HepG2 (cell line): ENCODE measurements around the gene VPS52. TPM values are rescaled to one million over a fixed set of nuclear protein-coding genes. Genes with fewer than 3 reads are reported as not detected.

Experiments used
- BRD4 ChIP-seq: sonication (generic); formaldehyde crosslinking; IDR thresholded peaks from 2 replicates; pipeline ENCODE4 v1.4.0; 2020; ENCODE audit warnings: missing genetic modification reagents
- FOXA3 ChIP-seq: IDR thresholded peaks from 2 replicates; pipeline ENCODE4 v1.6.1; 2016; ENCODE audit warnings: missing genetic modification reagents, missing compliant biosample characterization
- ISL2 ChIP-seq: sonication (generic); formaldehyde crosslinking; IDR thresholded peaks from 2 replicates; pipeline ENCODE4 v1.5.0; 2020; ENCODE audit warnings: missing genetic modification reagents
- KLF9 ChIP-seq: IDR thresholded peaks from 2 replicates; pipeline ENCODE4 v1.6.1; 2016; ENCODE audit warnings: low read depth
- NR2F1 ChIP-seq, 2 experiments: fragments of 450-650 bp in 1 of 2; formaldehyde crosslinking in 1 of 2; IDR thresholded peaks; 2 replicates each; pipeline versions ENCODE4 v1.5.0 to v1.6.1; 2016 to 2020; ENCODE audit warnings: mild to moderate bottlenecking in 1 of 2, missing compliant biosample characterization in 1 of 2, missing genetic modification reagents in 1 of 2, moderate library complexity in 1 of 2
- SRF ChIP-seq: IDR thresholded peaks from 2 replicates; pipeline ENCODE4 v1.6.1; 2011; ENCODE audit warnings: mild to moderate bottlenecking, low read depth, low read length, moderate library complexity
- ZNF230 ChIP-seq: sonication (generic); formaldehyde crosslinking; IDR thresholded peaks from 2 replicates; pipeline ENCODE4 v1.4.0; 2020; ENCODE audit warnings: mild to moderate bottlenecking, missing genetic modification reagents
- ZNF441 ChIP-seq: sonication (generic); formaldehyde crosslinking; IDR thresholded peaks from 2 replicates; pipeline ENCODE4 v1.7.0; 2021; ENCODE audit warnings: missing genetic modification reagents, borderline replicate concordance
- ZNF530 ChIP-seq: sonication (generic); formaldehyde crosslinking; IDR thresholded peaks from 2 replicates; pipeline ENCODE4 v1.5.0; 2020; ENCODE audit warnings: low read depth, mild to moderate bottlenecking, missing genetic modification reagents
- ZNF550 ChIP-seq: sonication (generic); formaldehyde crosslinking; IDR thresholded peaks from 2 replicates; pipeline ENCODE4 v1.4.0; 2020; ENCODE audit warnings: mild to moderate bottlenecking, missing genetic modification reagents, borderline replicate concordance
- ZNF558 ChIP-seq: sonication (generic); formaldehyde crosslinking; IDR thresholded peaks from 2 replicates; pipeline ENCODE4 v1.9.0; 2022; ENCODE audit warnings: mild to moderate bottlenecking, missing genetic modification reagents, borderline replicate concordance
- ZNF768 ChIP-seq: sonication (generic); formaldehyde crosslinking; IDR thresholded peaks from 2 replicates; pipeline ENCODE4 v1.4.0; 2020; ENCODE audit warnings: missing genetic modification reagents
- polyA plus RNA-seq, 8 experiments: library from polyadenylated mRNA; depleted of rRNA in 3 of 8; stranded (reverse) in 7 of 8; unstranded in 1 of 8; fragments of >200 nt; fragmentation: Illumina TruSeq in 4 of 8; extraction: Trizol in 4 of 8; gene quantifications; 2 replicates each; pipeline versions ENCODE4 v1.2.1 to v1.2.3, GENCODE V29; 2011 to 2016; ENCODE audit warnings: low read depth in 4 of 8, missing spikeins in 1 of 8, mixed read lengths in 1 of 8; ENCODE audit not compliant: insufficient read depth in 1 of 8
- total RNA-seq, 5 experiments: library from RNA; depleted of rRNA; stranded (reverse); fragments of >200 nt; fragmentation: Illumina TruSeq; extraction: Trizol; gene quantifications; 2 replicates each; pipeline ENCODE4 v1.2.3, GENCODE V29; 2016; ENCODE audit warnings: low read depth in 1 of 5
- TF ChIP-seq, protein P1 (sequence below): sonication (generic); formaldehyde crosslinking; IDR thresholded peaks from 2 replicates; pipeline ENCODE4 v1.5.0; 2020; ENCODE audit warnings: missing genetic modification reagents
- TF ChIP-seq, protein P2 (sequence below): sonication (generic); formaldehyde crosslinking; IDR thresholded peaks from 2 replicates; pipeline ENCODE4 v1.4.0; 2020; ENCODE audit warnings: missing genetic modification reagents
- TF ChIP-seq, protein P3 (sequence below): sonication (generic); formaldehyde crosslinking; conservative IDR thresholded peaks from 2 replicates; pipeline ENCODE4 v1.4.0; 2020; ENCODE audit warnings: mild to moderate bottlenecking, missing genetic modification reagents, moderate library complexity
- TF ChIP-seq, protein P4 (sequence below): sonication (generic); formaldehyde crosslinking; IDR thresholded peaks from 2 replicates; pipeline ENCODE4 v1.4.0; 2020; ENCODE audit warnings: low read depth, mild to moderate bottlenecking, missing genetic modification reagents
- TF ChIP-seq, protein P5 (sequence below): IDR thresholded peaks from 2 replicates; pipeline ENCODE4 v1.6.1; 2018; ENCODE audit warnings: missing genetic modification reagents

The VPS52 gene
- total and polyA plus RNA-seq, 2 of the 13 experiments (the other 11 are each of a cell fraction or from before 2014, with no cell fraction given): 48.9 to 85.5 TPM

DNA sequence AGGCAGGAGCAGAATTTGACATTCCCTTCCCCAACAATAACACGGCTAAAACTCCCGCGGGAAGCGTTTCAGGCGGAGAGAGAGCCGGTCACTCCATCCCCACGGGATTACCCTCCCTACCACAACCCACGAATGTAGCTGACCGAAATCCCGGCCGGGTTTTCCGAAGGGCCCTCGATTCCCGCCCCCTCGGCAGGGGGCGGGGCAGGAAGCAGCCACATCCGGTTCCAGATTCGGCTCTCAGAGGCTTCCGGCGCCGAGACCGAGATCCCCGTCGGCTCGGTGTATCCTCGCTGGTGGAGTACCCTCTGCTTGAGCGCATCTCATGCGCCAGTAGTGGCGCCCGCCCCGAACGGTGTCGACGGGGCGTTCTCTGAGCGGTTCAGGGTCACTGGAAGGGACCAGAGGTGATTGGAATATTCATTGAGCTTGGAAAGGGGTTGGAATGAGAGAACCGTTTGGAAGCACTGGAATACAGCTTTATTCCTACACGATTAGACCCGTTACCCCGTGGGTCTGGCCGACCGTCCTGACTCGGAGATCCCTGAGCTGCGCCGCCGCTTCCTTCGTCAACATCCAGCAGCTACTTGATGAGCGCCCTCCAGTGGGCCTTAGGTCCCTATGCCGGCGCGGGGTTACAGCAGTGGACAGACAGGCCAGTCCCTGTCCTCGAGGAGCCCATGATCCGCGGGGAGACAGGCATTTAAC, 27.7 kb upstream of the VPS52 start (continued):
- TF ChIP-seq, protein P1, sequence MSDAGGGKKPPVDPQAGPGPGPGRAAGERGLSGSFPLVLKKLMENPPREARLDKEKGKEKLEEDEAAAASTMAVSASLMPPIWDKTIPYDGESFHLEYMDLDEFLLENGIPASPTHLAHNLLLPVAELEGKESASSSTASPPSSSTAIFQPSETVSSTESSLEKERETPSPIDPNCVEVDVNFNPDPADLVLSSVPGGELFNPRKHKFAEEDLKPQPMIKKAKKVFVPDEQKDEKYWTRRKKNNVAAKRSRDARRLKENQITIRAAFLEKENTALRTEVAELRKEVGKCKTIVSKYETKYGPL: no peak
- TF ChIP-seq ZNF558 (CRISPR knock-in tag) (peak; percentile 89; the same call in 1 of the 2 replicates), ZNF768 (CRISPR knock-in tag) (peak; percentile 66; the same call in 1 of the 2 replicates), ISL2 (CRISPR knock-in tag) (peak; percentile 47; the same call in 1 of the 2 replicates), ZNF550 (CRISPR knock-in tag) (0 out of 2 replicates have a peak, but pooled peaks have one; percentile 16), ZNF530 (CRISPR knock-in tag) (no peak), ZNF230 (CRISPR knock-in tag) (peak; percentile 87), FOXA3 (CRISPR knock-in tag) (peak; percentile 69), BRD4 (CRISPR knock-in tag) (no peak; the same call in 1 of the 2 replicates), KLF9 (CRISPR knock-in tag) (peak; percentile 96; the same call in 1 of the 2 replicates), SRF (peak; percentile 79), ZNF441 (CRISPR knock-in tag) (peak; percentile 80; the same call in 1 of the 2 replicates), NR2F1 (CRISPR knock-in tag; IDR thresholded peaks at IDR 0.05) (peak; percentile 0 to 33; a peak in 1 of 4 replicates)
- TF ChIP-seq, protein P2, sequence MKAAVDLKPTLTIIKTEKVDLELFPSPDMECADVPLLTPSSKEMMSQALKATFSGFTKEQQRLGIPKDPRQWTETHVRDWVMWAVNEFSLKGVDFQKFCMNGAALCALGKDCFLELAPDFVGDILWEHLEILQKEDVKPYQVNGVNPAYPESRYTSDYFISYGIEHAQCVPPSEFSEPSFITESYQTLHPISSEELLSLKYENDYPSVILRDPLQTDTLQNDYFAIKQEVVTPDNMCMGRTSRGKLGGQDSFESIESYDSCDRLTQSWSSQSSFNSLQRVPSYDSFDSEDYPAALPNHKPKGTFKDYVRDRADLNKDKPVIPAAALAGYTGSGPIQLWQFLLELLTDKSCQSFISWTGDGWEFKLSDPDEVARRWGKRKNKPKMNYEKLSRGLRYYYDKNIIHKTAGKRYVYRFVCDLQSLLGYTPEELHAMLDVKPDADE (CRISPR knock-in tag): peak; percentile 24; the same call in 1 of the 2 replicates
- TF ChIP-seq, protein P3, sequence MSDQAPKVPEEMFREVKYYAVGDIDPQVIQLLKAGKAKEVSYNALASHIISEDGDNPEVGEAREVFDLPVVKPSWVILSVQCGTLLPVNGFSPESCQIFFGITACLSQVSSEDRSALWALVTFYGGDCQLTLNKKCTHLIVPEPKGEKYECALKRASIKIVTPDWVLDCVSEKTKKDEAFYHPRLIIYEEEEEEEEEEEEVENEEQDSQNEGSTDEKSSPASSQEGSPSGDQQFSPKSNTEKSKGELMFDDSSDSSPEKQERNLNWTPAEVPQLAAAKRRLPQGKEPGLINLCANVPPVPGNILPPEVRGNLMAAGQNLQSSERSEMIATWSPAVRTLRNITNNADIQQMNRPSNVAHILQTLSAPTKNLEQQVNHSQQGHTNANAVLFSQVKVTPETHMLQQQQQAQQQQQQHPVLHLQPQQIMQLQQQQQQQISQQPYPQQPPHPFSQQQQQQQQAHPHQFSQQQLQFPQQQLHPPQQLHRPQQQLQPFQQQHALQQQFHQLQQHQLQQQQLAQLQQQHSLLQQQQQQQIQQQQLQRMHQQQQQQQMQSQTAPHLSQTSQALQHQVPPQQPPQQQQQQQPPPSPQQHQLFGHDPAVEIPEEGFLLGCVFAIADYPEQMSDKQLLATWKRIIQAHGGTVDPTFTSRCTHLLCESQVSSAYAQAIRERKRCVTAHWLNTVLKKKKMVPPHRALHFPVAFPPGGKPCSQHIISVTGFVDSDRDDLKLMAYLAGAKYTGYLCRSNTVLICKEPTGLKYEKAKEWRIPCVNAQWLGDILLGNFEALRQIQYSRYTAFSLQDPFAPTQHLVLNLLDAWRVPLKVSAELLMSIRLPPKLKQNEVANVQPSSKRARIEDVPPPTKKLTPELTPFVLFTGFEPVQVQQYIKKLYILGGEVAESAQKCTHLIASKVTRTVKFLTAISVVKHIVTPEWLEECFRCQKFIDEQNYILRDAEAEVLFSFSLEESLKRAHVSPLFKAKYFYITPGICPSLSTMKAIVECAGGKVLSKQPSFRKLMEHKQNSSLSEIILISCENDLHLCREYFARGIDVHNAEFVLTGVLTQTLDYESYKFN (CRISPR knock-in tag): peak; percentile 64
- TF ChIP-seq, protein P4, sequence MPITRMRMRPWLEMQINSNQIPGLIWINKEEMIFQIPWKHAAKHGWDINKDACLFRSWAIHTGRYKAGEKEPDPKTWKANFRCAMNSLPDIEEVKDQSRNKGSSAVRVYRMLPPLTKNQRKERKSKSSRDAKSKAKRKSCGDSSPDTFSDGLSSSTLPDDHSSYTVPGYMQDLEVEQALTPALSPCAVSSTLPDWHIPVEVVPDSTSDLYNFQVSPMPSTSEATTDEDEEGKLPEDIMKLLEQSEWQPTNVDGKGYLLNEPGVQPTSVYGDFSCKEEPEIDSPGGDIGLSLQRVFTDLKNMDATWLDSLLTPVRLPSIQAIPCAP (CRISPR knock-in tag): no peak
- TF ChIP-seq, protein P5, sequence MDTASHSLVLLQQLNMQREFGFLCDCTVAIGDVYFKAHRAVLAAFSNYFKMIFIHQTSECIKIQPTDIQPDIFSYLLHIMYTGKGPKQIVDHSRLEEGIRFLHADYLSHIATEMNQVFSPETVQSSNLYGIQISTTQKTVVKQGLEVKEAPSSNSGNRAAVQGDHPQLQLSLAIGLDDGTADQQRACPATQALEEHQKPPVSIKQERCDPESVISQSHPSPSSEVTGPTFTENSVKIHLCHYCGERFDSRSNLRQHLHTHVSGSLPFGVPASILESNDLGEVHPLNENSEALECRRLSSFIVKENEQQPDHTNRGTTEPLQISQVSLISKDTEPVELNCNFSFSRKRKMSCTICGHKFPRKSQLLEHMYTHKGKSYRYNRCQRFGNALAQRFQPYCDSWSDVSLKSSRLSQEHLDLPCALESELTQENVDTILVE (CRISPR knock-in tag): peak; percentile 93
